Measurements from ENCODE around the gene RND3.

DNA sequence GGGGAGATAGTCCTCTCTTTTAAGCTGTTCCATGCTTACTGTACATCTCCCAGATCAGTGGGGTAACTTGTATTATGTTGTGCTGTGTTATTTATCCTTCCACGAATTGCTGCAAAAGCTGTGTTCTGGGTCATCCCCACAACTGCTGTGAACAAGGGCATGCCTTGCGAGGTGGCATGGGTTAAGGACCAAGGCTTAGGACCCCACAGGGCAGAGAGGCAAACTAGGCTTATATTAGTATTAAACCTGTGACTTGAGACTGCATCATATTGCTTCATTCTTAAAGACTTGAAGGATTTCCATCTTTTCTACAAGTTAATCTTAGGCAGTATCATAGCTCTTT lies 19.9 kb downstream of the RND3 start:
- TF ChIP-seq, protein P1, sequence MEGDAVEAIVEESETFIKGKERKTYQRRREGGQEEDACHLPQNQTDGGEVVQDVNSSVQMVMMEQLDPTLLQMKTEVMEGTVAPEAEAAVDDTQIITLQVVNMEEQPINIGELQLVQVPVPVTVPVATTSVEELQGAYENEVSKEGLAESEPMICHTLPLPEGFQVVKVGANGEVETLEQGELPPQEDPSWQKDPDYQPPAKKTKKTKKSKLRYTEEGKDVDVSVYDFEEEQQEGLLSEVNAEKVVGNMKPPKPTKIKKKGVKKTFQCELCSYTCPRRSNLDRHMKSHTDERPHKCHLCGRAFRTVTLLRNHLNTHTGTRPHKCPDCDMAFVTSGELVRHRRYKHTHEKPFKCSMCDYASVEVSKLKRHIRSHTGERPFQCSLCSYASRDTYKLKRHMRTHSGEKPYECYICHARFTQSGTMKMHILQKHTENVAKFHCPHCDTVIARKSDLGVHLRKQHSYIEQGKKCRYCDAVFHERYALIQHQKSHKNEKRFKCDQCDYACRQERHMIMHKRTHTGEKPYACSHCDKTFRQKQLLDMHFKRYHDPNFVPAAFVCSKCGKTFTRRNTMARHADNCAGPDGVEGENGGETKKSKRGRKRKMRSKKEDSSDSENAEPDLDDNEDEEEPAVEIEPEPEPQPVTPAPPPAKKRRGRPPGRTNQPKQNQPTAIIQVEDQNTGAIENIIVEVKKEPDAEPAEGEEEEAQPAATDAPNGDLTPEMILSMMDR (IDR thresholded peaks at IDR 0.05) = no peak
- no peak for TF ChIP-seq POLR2A (IDR thresholded peaks at IDR 0.05)
